Thyroid gland (tissue), 4 donors: ENCODE data around the gene EIF2AK3. TPM values are rescaled to one million over a fixed set of nuclear protein-coding genes. Genes with fewer than 3 reads are reported as not detected.

ENCODE experiments used
- DNase-seq, 2 donors: peaks; one replicate each; pipeline ENCODE4 v3.0.0-alpha.2; 2019
- H3K27ac ChIP-seq, 3 donors: fragments of 200-600 bp; sonication (generic); 1 replicate in 2 of 3; 2 replicates in 1 of 3; pipeline ENCODE4 v1.5.1; 2016 to 2019; ENCODE audit warnings: mild to moderate bottlenecking in 1 of 3, moderate library complexity in 1 of 3
- H3K27me3 ChIP-seq: fragments of 200-600 bp; sonication (generic); one replicate; pipeline ENCODE4 v1.5.1; 2019
- H3K36me3 ChIP-seq, 2 donors: fragments of 200-600 bp; sonication (generic); one replicate each; pipeline ENCODE4 v1.5.1; 2016 to 2019
- H3K4me1 ChIP-seq, 2 donors: fragments of 200-600 bp; sonication (generic); one replicate each; pipeline ENCODE4 v1.5.1; 2017 to 2019
- H3K4me3 ChIP-seq, 3 donors: fragments of 200-600 bp; sonication (generic); replicated peaks in 1 of 3; 1 replicate in 2 of 3; 2 replicates in 1 of 3; pipeline ENCODE4 v1.5.1; 2016; ENCODE audit warnings: mild to moderate bottlenecking in 1 of 3
- H3K9me3 ChIP-seq: fragments of 200-600 bp; sonication (generic); one replicate; pipeline ENCODE4 v1.5.1; 2017
- CTCF ChIP-seq, 6 experiments: fragments of 200-600 bp in 3 of 6; fragments of 450-650 bp in 3 of 6; sonication (generic) in 3 of 6; IDR thresholded peaks; one replicate each; pipeline ENCODE4 v1.5.1; 2016 to 2019; ENCODE audit warnings: antibody characterized with exemption in 6 of 6, mild to moderate bottlenecking in 2 of 6, inconsistent platforms in 1 of 6, moderate library complexity in 1 of 6
- POLR2A ChIP-seq, 2 donors: fragments of 450-650 bp; IDR thresholded peaks; one replicate each; pipeline ENCODE4 v1.6.1; 2017; ENCODE audit warnings: antibody characterized with exemption in 2 of 2, mild to moderate bottlenecking in 2 of 2, moderate library complexity in 1 of 2
- WGBS, 2 donors: methylation state at CpG; one replicate each; pipeline ENCODE4 v1.1.5; 2017; 5-methylcytosine and 5-hydroxymethylcytosine counted together
- intact Hi-C: fragments of 100-400 bp; cut with DNase I; formaldehyde crosslinking; loops from one replicate; pipeline ENCODE4 v1.15.1; 2023
- total RNA-seq, 4 donors: library from RNA; depleted of rRNA; stranded (reverse); fragments of >200 nt; gene quantifications; one replicate each; pipeline ENCODE4 v1.2.3, GENCODE V29; 2016

The EIF2AK3 gene
- total RNA-seq, 4 donors from 2014 or later = 35.3 to 52.1 (median 42.9) TPM

GRCh38 chr2:88563129-88563528 is 64.1 kb downstream of the EIF2AK3 start:
- Histone ChIP-seq H3K36me3 (peaks cover 17 to 21% of the 10 kb centered on the region in 2 donors), H3K4me3 (no peak overlapping the region), H3K27me3 (no peaks in the 10 kb centered on the region), H3K27ac (no peak overlapping the region), H3K9me3 (no peaks in the 10 kb centered on the region), H3K4me1 (peaks cover 0 to 4% of the 10 kb centered on the region in 2 donors)
- no peak for DNase-seq
- no peak for TF ChIP-seq POLR2A (IDR thresholded peaks at IDR 0.05)
- TF ChIP-seq CTCF (IDR thresholded peaks at IDR 0.05) = no peak
- WGBS, 2 donors = 42 to 81% methylated on average over 2 of the region's 2 CpGs
- intact Hi-C loops = no loop called here

GRCh38 chr2:88561646-88562388 is 65.4 kb downstream of the EIF2AK3 start:
- intact Hi-C loops = no loop called here
- TF ChIP-seq POLR2A (IDR thresholded peaks at IDR 0.05) (no peak), CTCF (IDR thresholded peaks at IDR 0.05) (no peak)
- Histone ChIP-seq H3K4me3 (no peak overlapping the region), H3K4me1 (no peaks in the 10 kb centered on the region), H3K27ac (no peak overlapping the region), H3K27me3 (no peaks in the 10 kb centered on the region), H3K9me3 (no peaks in the 10 kb centered on the region), H3K36me3 (peaks cover 30% of the 10 kb centered on the region in 2 donors)
- 93 to 96% methylated on average over 3 of the region's 3 CpGs for WGBS, 2 donors
- no peak for DNase-seq

- 90 to 97% methylated on average over 3 of the region's 3 CpGs for WGBS, 2 donors
- TF ChIP-seq CTCF (IDR thresholded peaks at IDR 0.05) (no peak), POLR2A (IDR thresholded peaks at IDR 0.05) (no peak)
- peaks cover 30 to 36% of the 10 kb centered on the region in 2 donors for H3K36me3 ChIP-seq
- intact Hi-C loops = no loop called here
- DNase-seq = no peak
- no peak overlapping the region for H3K27ac ChIP-seq
- no peaks in the 10 kb centered on the region for H3K4me1 ChIP-seq
- no peaks in the 10 kb centered on the region for H3K27me3 ChIP-seq
- no peaks in the 10 kb centered on the region for H3K9me3 ChIP-seq
- H3K4me3 ChIP-seq = no peak overlapping the region
Measured at GRCh38 chr2:88560619-88561307, 66.5 kb downstream of the EIF2AK3 start.

- WGBS, 2 donors = 100% methylated on average over 1 of the region's 1 CpG
- Histone ChIP-seq H3K4me1 (no peaks in the 10 kb centered on the region), H3K27me3 (no peaks in the 10 kb centered on the region), H3K36me3 (peaks cover 30 to 40% of the 10 kb centered on the region in 2 donors), H3K27ac (no peak overlapping the region), H3K4me3 (no peak overlapping the region), H3K9me3 (no peaks in the 10 kb centered on the region)
- no peak for DNase-seq
- TF ChIP-seq CTCF (IDR thresholded peaks at IDR 0.05) (no peak), POLR2A (IDR thresholded peaks at IDR 0.05) (no peak)
- intact Hi-C loops = no loop called here
Measured at GRCh38 chr2:88557290-88557689, 70.0 kb downstream of the EIF2AK3 start.

GRCh38 chr2:88556026-88556425 is 71.2 kb downstream of the EIF2AK3 start:
- no peak for TF ChIP-seq POLR2A (IDR thresholded peaks at IDR 0.05)
- TF ChIP-seq CTCF (IDR thresholded peaks at IDR 0.05) = no peak
- WGBS, 2 donors = 82 to 90% methylated on average over 7 of the region's 7 CpGs
- H3K36me3 ChIP-seq = peaks cover 26 to 33% of the 10 kb centered on the region in 2 donors
- DNase-seq = no peak
- no peak overlapping the region for H3K4me3 ChIP-seq
- no peaks in the 10 kb centered on the region for H3K9me3 ChIP-seq
- H3K27ac ChIP-seq = no peak overlapping the region
- H3K4me1 ChIP-seq = no peaks in the 10 kb centered on the region
- no peaks in the 10 kb centered on the region for H3K27me3 ChIP-seq
- intact Hi-C loops = no loop called here
